GM19240 (cell line): Measurements from ENCODE around the gene ZNF664.

Source experiments
- DNase-seq: peaks from one replicate; pipeline ENCODE4 v3.0.0; 2011; ENCODE audit warnings: low spot score; ENCODE audit not compliant: insufficient read length

Gene ZNF664

DNA sequence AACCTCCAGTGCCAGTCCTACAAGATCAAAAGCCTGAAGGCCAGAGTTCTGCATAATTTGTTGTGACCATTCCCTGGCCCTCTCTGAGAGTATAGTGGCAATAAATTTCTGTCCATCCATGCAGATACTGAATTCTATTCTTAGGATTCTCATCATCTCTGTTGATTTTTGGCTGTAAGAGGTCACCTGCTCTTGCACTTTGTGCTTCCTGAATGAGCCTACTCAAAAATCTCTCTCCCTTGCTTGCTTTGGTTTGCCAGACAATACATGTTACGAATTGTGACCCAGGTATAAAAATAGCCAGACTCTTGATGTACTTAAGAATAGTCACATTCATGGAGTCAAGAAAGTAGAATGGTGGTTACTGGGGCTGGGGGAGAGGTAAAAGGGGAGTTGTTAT lies 16.7 kb downstream of the ZNF664 start:
- no peak for DNase-seq

DNA sequence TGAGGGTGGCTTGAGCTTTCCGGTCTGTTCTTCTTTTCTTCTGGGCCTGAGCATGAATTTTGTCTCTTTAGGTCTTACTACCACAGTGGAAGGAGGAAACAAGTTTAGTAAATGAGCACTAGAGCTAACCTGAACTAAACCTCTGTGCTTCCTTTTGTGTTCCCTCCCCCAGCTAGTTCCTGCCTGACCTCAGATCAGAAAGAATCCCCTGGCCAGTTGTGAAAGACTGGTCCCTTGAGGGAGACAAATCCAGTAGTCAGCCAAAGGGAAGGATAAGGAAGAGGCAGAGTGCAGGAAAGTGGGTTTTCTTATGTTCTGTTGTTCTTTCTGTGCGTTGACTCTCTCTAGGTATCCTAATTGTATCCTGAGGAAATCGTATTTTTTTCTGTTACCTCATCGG lies 17.5 kb downstream of the ZNF664 start:
- DNase-seq, result no peak

DNA sequence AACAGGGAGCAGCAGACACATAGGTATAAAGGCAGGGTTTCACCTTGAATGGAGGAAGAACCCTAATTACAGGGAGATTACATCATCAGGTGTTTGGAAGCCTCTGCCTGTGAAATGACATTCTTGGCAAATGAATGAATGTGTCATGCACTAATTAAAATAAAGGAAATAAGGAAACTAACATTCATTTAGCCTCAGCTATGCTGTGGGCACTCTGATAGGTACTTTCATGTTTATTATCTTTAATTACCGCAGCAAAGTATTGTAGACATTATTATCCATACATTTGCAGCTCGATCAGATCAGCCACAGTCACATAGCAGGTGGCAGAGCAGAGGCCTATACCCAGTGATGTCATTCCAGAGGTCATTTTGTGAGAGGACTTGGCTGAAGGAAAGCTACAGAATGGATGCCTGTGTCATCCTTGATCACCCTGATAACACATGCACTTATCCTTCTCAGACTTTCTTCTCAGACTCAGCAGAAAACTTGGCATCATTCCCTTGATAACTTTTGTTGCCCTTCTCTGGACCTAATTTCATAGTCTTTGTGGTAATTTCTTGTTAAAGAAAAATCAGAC lies 18.4 kb downstream of the ZNF664 start:
- no peak for DNase-seq

DNA sequence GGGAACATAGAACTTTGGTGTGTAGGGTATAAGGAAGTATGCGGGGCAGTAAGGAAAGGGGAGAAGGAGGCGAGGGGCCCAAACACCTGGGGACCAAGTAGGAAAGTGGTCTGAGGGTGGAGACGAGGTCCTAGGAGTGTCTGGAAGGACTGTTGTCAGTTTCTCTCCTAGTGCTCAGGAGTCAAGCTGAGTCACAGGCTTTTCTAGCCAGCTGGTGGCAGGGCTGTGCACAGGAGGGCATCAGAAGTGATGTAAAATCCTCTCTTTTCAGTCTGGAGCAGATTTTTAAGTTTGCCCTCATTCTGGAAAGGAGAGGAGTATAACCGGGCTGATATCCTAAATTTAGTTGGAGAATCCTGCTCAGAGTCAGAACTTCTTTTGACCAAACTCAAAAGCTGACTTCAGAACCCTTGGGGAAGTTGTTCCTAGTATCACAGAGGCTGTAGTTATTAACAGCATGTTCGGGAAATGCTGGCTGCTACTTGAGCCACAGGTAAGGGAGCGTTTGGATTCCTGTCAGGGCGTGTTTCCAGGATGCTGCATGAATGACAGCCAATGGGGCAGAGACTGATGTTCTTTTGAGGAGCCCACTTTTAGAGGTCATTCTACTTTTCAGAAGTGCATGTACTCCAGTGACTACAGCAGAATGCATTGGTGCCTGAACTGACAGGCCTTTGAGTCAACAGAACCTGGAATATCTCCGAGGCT lies 19.3 kb downstream of the ZNF664 start:
- no peak for DNase-seq

DNA sequence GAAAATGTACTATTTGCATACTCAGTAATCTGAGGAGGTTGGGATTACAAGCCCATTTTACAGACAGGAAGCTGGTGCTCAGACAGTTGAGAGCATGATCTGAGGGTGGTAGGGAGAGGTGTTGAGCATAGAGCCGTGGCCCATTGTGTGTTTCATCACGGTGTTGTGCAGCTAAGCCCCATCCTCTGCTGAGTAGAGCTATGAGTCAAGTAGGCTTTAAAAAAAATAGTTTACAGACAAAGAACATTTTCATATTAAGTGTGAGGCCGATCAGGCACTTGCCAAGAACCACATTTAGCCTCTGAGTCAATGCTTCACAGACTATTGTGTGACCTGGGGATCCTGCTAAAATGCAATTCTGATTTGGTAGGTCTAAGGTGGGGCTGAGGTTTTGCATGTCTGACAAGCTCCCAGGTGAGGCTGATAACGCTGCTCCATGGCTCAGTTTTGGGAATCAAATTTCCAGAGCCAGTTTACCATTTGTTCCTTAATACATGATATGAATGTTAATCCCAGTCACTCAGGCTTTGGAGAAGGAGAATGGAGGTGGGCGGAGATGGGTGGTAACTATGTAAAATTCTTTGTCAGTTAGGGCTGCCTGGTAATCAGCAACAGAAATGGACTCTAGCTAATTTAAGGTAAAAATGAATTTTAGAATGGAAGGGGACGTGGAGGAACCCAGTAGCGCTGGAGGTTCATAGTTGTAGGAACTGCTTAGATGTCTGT lies 22.2 kb downstream of the ZNF664 start:
- DNase-seq, result no peak

DNA sequence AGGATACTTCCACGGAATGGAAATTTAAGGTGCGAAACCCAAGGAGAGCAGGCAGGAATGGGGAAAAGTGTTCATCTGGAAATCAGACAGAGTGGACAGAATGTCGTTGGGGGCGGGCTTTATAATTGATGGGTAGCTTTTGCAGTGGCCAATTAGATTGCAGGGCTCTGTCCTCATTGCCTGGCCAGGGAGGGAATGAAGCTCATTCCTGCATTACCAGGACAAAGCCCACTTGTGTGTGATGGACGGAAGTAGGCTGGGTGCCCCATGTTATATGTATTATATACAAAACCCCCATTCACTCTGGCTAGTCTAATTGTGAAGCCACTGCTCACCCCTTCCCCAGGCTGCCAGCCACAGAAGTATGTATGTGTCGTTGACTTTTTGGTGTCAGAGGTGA lies 23.6 kb downstream of the ZNF664 start:
- no peak for DNase-seq

DNA sequence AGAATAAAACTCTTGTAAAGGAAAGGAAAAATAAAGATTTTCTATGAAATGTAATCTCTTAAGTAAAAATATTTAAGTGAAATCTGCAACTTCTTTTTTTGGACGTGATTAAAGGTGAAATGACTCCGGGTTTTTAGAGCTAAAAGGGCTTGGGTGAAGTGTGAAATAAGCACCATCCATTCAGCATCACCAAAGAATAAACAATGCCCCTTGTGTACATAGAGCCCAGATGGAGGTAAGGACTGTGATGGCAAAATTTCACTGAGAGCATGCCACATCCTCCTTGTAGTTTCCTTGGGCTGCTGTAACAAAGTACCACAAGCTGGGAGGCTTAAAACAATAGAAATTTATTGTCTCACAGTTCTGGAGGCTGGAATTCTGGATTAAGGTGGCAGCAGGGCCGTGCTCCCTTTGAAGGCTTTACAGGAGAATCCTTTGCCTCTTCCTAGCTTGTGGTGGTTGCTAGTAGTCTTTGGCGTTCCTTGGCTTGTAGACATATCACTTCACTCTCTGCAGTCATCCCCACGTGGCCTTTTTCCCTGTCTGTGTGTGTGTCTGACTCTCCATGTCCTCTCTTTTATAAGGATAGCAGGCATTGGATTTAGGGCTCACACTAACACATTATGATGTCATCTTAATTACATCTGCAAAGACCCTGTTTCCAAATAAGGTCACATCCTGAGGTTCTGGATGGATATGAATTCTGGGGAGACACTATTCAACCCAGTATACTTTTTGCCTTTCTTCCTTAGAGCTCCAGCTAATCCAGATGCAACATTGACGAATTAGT lies 24.2 kb downstream of the ZNF664 start:
- no peak for DNase-seq

DNA sequence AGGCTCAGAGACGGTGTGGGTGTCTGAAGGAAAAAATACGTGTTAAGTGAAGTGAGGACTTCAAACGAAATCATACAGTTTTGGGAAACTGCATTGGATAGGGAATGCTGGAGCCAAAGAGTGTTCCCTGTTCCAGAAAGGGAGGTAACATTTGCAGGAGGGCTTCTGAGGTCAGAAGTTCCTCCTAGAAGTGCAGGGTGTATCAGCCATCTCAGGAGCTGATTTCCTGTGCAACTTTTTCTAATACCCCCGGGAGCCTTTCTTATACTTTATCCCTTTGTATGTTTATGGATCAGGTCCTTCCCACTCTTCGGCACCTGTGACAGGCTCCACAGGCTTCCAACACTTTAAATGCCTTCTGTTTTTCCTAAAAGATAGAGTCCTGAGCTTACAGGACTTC lies 24.9 kb downstream of the ZNF664 start:
- no peak for DNase-seq

DNA sequence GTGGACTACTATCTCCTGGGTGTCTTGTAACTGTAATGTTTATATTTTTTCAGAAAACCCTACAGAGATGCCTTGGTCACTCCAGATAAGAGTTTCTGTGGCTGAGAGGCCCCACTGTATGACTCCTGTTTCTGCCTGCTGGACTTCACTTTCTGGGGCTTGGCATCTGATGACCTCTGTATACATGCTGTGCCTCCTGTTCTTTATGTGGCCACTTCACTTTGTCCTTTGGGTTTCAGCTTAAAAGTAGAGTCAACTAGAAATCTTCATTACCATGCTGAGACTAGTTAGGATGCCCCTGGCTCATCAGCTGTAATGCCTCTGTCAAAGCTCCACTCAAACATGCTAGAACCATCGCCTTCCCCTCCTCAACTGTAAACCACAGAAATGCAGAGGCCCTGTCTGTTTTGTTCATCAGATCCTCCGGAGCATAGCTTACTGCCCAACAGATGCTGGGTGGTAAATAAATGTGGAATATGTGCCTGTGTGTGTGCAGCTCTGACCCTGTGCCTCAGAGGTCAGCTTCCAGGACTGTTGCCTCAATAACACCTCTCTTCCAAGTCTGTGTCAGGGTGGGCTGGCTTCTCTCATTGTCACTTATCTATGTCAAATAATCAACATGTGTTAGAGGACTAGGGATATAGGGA lies 25.5 kb downstream of the ZNF664 start:
- DNase-seq, result no peak

DNA sequence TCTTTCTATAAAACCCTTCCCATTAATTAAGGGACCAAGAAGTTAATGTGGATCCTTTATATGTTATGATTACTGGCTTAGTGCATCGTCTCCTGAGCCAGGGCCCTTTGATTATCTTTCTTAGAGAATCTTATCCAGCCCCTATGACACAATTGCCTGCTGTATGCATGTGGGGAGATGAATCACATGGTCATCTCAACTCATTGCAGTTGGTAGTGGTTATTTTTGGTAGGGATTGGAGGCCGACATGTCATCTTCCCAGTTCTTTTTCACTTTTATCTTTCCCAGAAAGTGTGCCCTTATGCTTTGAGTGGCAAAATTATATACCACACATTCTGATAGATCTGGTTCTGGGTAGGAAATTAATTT lies 26.0 kb downstream of the ZNF664 start:
- no peak for DNase-seq

DNA sequence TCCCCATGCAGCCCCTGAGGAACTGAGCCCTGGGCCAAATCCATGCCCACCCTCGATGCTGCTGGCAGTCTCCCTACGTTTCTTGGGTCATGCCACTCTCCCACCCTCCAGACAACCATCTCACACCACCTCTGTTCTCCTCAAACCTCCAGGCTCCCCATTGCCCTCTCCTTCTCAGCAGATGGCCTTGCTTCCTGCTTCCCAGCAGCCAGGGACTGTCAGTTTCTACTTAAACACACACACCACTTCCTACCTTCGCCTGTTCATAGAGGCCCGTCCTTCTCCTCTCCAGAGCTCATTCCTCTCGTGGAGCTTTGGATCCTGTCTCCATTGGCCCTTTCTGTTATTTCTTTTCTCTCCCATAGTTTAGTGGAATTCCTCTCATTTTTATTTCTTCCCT lies 27.1 kb downstream of the ZNF664 start:
- DNase-seq, result no peak

DNA sequence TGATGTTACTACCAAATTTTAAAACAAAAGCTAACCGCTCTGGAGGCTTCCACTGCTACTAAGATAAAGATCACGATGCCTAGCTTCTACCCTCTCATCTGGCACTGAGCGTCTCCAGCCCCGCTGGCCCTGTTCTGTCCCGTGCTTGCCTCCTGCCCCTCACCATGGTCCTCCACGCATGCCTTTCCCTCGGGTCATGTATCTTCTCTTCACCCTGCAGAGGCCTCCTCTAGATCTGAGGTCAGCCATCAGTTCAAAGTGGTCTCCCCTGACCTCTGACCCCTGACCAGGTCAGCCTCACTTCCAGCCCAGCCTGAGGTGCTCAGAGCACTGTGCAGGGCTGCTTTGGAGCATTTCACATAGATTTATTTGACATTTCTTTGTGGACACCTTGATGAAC lies 28.3 kb downstream of the ZNF664 start:
- DNase-seq, result no peak

DNA sequence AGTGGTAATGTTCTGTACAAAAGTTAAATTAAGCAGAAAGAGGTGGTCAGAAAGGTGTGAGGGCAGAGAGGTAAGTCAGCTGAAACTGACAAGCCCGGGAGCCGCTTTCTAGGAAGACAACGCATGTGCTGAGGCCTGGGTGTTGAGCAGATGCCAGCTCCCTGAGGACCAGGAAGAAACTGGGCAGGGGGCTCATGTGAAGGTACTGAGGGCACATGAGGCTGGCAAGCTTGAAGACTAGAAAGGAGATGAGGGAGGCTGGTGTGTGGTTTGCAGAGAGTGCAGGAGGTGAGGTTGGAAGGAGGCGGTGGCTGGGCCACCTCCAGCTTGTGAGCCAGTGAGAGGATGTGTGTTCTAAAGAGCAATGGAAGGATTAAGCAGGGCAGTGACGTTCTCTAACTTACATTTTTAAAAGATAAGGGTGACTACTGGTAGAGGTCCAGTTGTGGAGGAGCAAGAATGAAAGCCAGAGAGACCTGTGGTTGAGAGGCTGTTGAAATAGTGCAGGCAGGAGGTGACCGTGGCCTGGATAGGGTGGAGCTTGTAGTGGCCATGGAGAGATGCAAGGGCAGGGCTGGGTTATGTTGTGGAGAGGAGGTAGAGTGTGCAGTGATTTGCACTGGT lies 29.1 kb downstream of the ZNF664 start:
- DNase-seq, result no peak

DNA sequence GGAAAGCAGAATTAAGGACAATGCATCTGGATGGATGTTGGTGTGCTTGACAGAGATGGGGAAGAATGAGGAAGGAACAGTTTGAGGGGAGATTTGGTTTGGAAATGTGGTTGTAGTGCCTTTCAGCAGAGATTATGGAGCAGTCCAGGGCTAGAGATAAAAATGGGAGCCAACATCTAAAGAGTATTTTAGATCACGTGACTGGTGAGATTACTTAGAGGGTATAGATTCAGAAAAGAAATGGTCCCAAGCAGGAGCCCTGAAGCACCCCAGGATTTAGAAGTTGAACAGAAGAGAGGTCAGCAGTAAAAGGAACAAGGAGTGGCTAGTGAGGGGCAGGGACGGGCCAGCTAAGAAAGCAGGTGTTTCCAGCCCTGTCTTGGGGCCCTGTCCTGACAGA lies 29.6 kb downstream of the ZNF664 start:
- DNase-seq, result no peak

DNA sequence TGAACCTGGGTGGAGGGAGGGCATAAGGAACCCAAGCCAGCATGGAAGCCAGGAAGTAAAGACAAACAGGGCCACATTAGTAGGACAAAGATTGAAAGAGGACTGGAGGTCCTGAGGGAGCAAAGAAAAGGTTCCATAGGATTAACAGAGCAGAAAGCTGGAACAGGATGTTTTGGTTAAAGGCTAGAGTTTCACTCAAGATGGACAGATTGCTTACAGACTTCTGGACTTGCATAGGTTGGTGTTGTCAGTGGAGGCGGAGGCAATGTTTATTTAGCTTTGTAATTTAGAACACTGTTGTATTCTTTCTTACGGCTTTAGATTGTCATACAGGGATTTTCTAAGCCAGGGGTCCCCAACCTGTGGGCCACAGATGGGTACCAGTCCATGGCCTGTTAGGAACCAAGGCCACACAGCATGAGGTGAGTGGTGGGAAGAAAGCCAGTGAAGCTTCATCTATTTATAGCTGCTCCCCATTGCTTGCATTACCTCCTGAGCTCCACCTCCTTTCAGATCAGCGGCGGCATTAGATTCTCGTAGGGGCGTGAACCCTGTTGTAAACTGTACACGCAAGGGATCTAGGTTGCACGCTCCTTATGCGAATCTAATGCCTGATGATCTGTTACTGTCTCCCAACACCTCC lies 31.3 kb downstream of the ZNF664 start:
- DNase-seq, result no peak

DNA sequence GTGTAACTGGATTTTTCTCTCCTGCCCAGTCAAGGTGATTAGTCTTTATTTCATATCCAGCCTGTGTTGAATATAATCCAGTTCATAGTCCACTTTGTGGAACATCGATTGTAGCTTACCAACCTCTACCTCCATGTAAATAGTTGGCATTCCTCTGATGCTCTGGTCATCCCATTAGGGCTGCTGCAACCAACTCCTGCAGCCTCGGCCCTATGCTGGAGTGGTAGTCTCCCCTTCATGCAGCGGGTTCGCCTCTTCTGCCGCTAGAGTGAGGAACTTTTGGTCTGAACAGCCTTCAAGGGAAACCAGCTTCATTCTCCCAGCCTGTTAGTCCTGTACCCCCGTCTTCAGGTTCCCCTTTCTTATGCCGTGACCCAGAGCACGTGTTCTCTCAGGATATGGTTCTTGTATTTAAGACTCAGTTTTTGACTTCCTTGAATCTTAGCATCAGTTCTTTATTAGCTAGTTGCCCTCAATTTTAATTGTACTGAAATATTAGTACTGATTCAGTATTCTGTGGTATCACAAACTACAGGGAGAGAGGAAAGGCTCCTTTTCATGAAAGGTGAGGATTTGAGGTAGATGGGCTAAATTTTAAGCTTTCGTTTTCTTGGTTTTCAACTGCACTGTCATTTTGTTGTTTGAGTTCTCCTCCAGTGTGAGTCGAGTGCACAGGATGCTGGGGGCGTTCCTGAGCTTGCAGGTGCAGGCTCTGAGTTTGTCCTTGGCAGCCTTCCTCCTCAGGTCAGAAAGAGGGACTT lies 33.2 kb downstream of the ZNF664 start:
- peak; percentile 31 for DNase-seq

DNA sequence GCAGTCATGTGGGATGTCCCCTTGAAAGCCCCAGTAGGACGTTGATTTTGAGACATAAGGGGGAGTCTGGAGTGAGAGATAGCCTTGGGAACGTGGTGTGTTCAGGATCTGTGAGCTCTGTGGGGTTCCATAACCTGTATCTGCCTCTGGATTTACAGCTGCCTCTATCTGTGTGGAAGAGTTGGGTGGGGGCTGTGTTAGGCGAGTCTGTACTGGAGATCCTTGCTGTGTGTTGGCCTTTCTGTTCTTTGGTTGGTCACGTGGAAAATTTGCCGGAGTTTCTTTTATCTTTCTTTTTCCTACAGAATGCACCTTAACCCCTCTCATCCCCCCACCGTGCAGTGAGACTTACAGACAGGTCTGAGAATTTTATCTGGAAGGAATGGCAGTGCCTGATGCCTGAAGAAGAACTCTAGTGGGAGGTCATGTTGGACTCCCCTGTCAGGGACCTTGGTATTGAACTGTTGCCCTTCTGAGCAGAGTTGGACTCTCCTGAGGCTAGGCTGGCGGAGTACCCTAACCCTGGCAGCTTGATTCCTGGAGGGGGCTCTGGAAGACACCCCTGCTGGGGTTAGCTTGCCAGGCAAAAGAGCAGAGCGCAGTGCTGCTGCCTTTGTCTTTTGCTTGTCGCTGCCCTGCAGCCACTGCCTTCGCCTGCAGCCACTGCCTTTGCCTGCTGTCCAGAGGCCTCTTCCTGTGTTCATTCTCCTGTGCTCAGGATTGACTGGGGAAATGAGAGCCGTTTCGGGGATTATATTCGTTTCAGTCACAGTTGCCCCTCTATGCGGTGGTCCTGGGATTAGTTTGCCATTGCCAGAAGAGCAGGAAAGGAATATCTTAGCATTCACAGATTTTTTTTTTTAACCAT lies 34.1 kb downstream of the ZNF664 start:
- no peak for DNase-seq

DNA sequence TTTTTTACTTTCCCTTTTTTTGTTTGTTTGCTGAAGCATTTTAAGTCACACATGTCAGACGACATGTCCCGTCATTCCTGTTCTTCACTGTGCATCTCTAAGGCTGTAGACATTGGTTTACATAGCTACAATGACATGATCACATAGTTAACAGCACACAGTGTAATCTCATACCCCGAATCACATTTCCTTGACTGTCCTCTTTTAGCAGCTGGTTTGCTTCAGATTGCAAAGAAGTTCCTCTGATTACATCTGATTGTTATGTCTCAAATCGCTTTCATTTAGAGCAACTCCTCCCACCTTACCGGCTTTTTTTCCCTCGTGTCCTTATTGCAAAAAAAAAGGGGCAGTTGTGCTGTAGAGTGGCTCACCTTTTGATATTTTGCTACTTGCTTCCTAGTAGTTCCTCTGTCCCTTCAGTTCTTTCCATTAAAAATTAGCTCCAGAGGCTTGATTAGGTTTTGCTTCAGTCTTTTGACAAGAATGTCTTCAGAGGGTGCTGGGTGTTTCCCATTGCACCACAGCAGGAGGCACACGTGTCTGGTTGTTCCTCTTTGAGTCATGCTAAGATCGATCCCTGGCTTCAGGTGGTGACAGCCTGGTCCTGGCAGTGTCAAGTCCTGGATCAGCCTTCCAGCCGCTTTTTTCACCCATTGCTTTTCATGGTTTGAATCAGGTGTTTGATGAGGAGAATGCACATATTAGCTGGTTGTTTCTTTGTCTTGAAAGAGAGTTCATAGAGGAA lies 35.0 kb downstream of the ZNF664 start:
- no peak for DNase-seq
